HepG2 (cell line): ENCODE measurements around the gene UVSSA. TPM values are rescaled to one million over a fixed set of nuclear protein-coding genes. Genes with fewer than 3 reads are reported as not detected.

Source experiments
- ATAC-seq: fragments of 200-7000 bp; cut with Tn5 transposase; 3 replicates; pipeline ENCODE4 v1.9.1; 2020; ENCODE audit warnings: mild to moderate bottlenecking, moderate library complexity
- BruUV-seq: library from RNA; stranded (reverse); fragments of 400-500 nt; replicated peaks from 2 replicates; lab custom pipeline; 2021; lab: Mats Ljungman, UMichigan
- CTCF ChIA-PET: fragments of 300-600 bp; formaldehyde crosslinking; extraction: SDS; loops from one replicate; lab custom pipeline; 2021; ENCODE audit warnings: low total read pairs, inconsistent platforms, low intra/inter-chr PET ratio; lab: Yijun Ruan, JAX
- POLR2A ChIA-PET: fragments of 350-600 bp; sonication (Branson Sonifier 250); formaldehyde crosslinking; loops from one replicate; lab custom pipeline; 2020; ENCODE audit warnings: antibody characterized with exemption, inconsistent platforms; lab: Yijun Ruan, JAX
- DNase-seq: peaks from one replicate; pipeline ENCODE4 v3.0.0-alpha.2; 2015; ENCODE audit warnings: low spot score
- FAIRE-seq: peaks from 3 replicates; lab custom pipeline; 2011; peaks lifted over from hg19 to GRCh38; lab: Jason Lieb, UNC
- H2AFZ ChIP-seq: one replicate; pipeline ENCODE4 v1.6.1; 2011; ENCODE audit warnings: low read length, inconsistent platforms
- H3K27ac ChIP-seq: fragments of 300-600 bp; 3 replicates; pipeline ENCODE4 v1.8.0; 2011; ENCODE audit warnings: mixed run types, mild to moderate bottlenecking, mixed read lengths, low read length, inconsistent platforms; ENCODE audit not compliant: insufficient read depth; ENCODE audit errors: extremely low read length
- H3K27me3 ChIP-seq, 2 experiments: fragments of 200-600 bp in 1 of 2; 2 replicates in 1 of 2; 3 replicates in 1 of 2; pipeline versions ENCODE4 v1.6.0 to v1.8.0; 2011; ENCODE audit warnings: low read length in 2 of 2, mild to moderate bottlenecking in 2 of 2, moderate library complexity in 2 of 2, inconsistent platforms in 1 of 2; ENCODE audit not compliant: insufficient read depth in 2 of 2, control insufficient read depth in 1 of 2
- H3K36me3 ChIP-seq, 2 experiments: fragments of 200-600 bp in 1 of 2; replicated peaks in 1 of 2; 2 replicates in 1 of 2; 3 replicates in 1 of 2; pipeline versions ENCODE4 v1.5.1 to v1.8.0; 2011; ENCODE audit warnings: low read length in 2 of 2, inconsistent platforms in 1 of 2; ENCODE audit not compliant: insufficient read depth in 2 of 2, control insufficient read depth in 1 of 2
- H3K4me1 ChIP-seq: 2 replicates; pipeline ENCODE4 v1.5.1; 2012; ENCODE audit warnings: low read length, inconsistent platforms; ENCODE audit not compliant: insufficient read depth
- H3K4me2 ChIP-seq: 2 replicates; pipeline ENCODE4 v1.6.0; 2011; ENCODE audit warnings: low read depth, low read length, inconsistent platforms
- H3K4me3 ChIP-seq, 3 experiments: fragments of 200-600 bp in 1 of 3; sonication (generic), shearing (Covaris generic) in 1 of 3; replicated peaks in 1 of 3; 2 replicates each; pipeline ENCODE4 v1.5.1; 2011 to 2016; ENCODE audit warnings: low read length in 3 of 3, inconsistent platforms in 2 of 3, low read depth in 2 of 3, mild to moderate bottlenecking in 2 of 3, control low read depth in 1 of 3, mixed read lengths in 1 of 3; ENCODE audit not compliant: insufficient read depth in 1 of 3
- H3K79me2 ChIP-seq: one replicate; pipeline ENCODE4 v1.6.1; 2011; ENCODE audit warnings: low read length, inconsistent platforms; ENCODE audit not compliant: insufficient read depth
- H3K9ac ChIP-seq: 2 replicates; pipeline ENCODE4 v1.6.0; 2011; ENCODE audit warnings: mild to moderate bottlenecking, low read depth, low read length, inconsistent platforms; ENCODE audit not compliant: insufficient read depth
- H3K9me3 ChIP-seq: 2 replicates; pipeline ENCODE4 v1.5.1; 2012; ENCODE audit warnings: mild to moderate bottlenecking, low read length
- H4K20me1 ChIP-seq: 2 replicates; pipeline ENCODE4 v1.6.0; 2011; ENCODE audit warnings: inconsistent platforms, mild to moderate bottlenecking, low read length, moderate library complexity; ENCODE audit not compliant: insufficient read depth
- ELF1 ChIP-seq: sonication (generic); formaldehyde crosslinking; IDR thresholded peaks from 2 replicates; pipeline ENCODE4 v1.4.0; 2020; ENCODE audit warnings: missing genetic modification reagents
- JARID2 ChIP-seq: sonication (generic); formaldehyde crosslinking; IDR thresholded peaks from 2 replicates; pipeline ENCODE4 v1.8.1; 2023; ENCODE audit warnings: missing genetic modification reagents, inconsistent platforms; ENCODE audit not compliant: insufficient replicate concordance
- JUNB ChIP-seq: sonication (generic); formaldehyde crosslinking; IDR thresholded peaks from 2 replicates; pipeline ENCODE4 v1.8.0; 2022; ENCODE audit warnings: missing genetic modification reagents, mild to moderate bottlenecking, borderline replicate concordance
- KLF11 ChIP-seq: IDR thresholded peaks from 2 replicates; pipeline ENCODE4 v1.6.1; 2016; ENCODE audit warnings: missing compliant biosample characterization
- KLF13 ChIP-seq: sonication (generic); formaldehyde crosslinking; IDR thresholded peaks from 2 replicates; pipeline ENCODE4 v1.4.0; 2020; ENCODE audit warnings: mild to moderate bottlenecking, missing genetic modification reagents
- MAF1 ChIP-seq: sonication (generic); formaldehyde crosslinking; IDR thresholded peaks from 2 replicates; pipeline ENCODE4 v1.5.0; 2020; ENCODE audit warnings: missing genetic modification reagents, borderline replicate concordance
- POLR2AphosphoS2 ChIP-seq: IDR thresholded peaks from 2 replicates; pipeline ENCODE4 v1.6.1; 2011; ENCODE audit warnings: low read depth, low read length, improper control_type of control experiment
- RCOR2 ChIP-seq: IDR thresholded peaks from 2 replicates; pipeline ENCODE4 v1.6.1; 2016; ENCODE audit warnings: missing biosample characterization, missing genetic modification reagents
- REL ChIP-seq: sonication (generic); formaldehyde crosslinking; conservative IDR thresholded peaks from 2 replicates; pipeline ENCODE4 v1.8.0; 2022; ENCODE audit warnings: mild to moderate bottlenecking, missing genetic modification reagents, moderate library complexity
- ZNF24 ChIP-seq: fragments of 450-650 bp; IDR thresholded peaks from 2 replicates; pipeline ENCODE4 v1.6.1; 2017; ENCODE audit warnings: antibody characterized with exemption, mild to moderate bottlenecking
- ZNF292 ChIP-seq: sonication (generic); formaldehyde crosslinking; IDR thresholded peaks from 2 replicates; pipeline ENCODE4 v1.8.1; 2022; ENCODE audit warnings: mild to moderate bottlenecking, low read depth, missing genetic modification reagents, borderline replicate concordance
- ZNF329 ChIP-seq: sonication (generic); formaldehyde crosslinking; IDR thresholded peaks from 2 replicates; pipeline ENCODE4 v1.9.0; 2021; ENCODE audit warnings: low read depth, mild to moderate bottlenecking, missing genetic modification reagents
- ZNF33A ChIP-seq: sonication (generic); formaldehyde crosslinking; IDR thresholded peaks from 2 replicates; pipeline ENCODE4 v1.5.1; 2020; ENCODE audit warnings: missing genetic modification reagents, mild to moderate bottlenecking, moderate library complexity, borderline replicate concordance
- ZNF746 ChIP-seq: sonication (generic); formaldehyde crosslinking; IDR thresholded peaks from 2 replicates; pipeline ENCODE4 v1.8.0; 2022; ENCODE audit warnings: mild to moderate bottlenecking, missing genetic modification reagents
- ZNF75D ChIP-seq: sonication (generic); formaldehyde crosslinking; IDR thresholded peaks from 2 replicates; pipeline ENCODE4 v1.8.1; 2023; ENCODE audit warnings: missing genetic modification reagents, mild to moderate bottlenecking, borderline replicate concordance
- ZNF879 ChIP-seq: sonication (generic); formaldehyde crosslinking; IDR thresholded peaks from 2 replicates; pipeline ENCODE4 v1.8.1; 2023; ENCODE audit warnings: missing genetic modification reagents
- WGBS: methylation state at CpG from one replicate; pipeline ENCODE4 v1.1.6; 2017; ENCODE audit warnings: low lambda C conversion rate; 5-methylcytosine and 5-hydroxymethylcytosine counted together
- in situ Hi-C: cut with HindIII; loops from 2 replicates; pipeline ENCODE4 v1.10.0; 2017; ENCODE audit warnings: low pct_unique_long_range_greater_than_20kb; ENCODE audit not compliant: extremely low pct_ligation_motif_present
- intact Hi-C: fragments of 100-400 bp; cut with micrococcal nuclease; formaldehyde crosslinking; loops from one replicate; pipeline ENCODE4 v1.10.0; 2022; ENCODE audit not compliant: unreplicated experiment
- polyA plus RNA-seq, 8 experiments: library from polyadenylated mRNA; depleted of rRNA in 3 of 8; stranded (reverse) in 7 of 8; unstranded in 1 of 8; fragments of >200 nt; fragmentation: Illumina TruSeq in 4 of 8; extraction: Trizol in 4 of 8; gene quantifications; 2 replicates each; pipeline versions ENCODE4 v1.2.1 to v1.2.3, GENCODE V29; 2011 to 2016; ENCODE audit warnings: low read depth in 4 of 8, missing spikeins in 1 of 8, mixed read lengths in 1 of 8; ENCODE audit not compliant: insufficient read depth in 1 of 8
- total RNA-seq, 5 experiments: library from RNA; depleted of rRNA; stranded (reverse); fragments of >200 nt; fragmentation: Illumina TruSeq; extraction: Trizol; gene quantifications; 2 replicates each; pipeline ENCODE4 v1.2.3, GENCODE V29; 2016; ENCODE audit warnings: low read depth in 1 of 5
- TF ChIP-seq, protein P1 (sequence below): sonication (generic); formaldehyde crosslinking; IDR thresholded peaks from 2 replicates; pipeline ENCODE4 v1.8.0; 2022; ENCODE audit warnings: missing genetic modification reagents, mild to moderate bottlenecking, moderate library complexity, borderline replicate concordance
- TF ChIP-seq, protein P2 (sequence below): sonication (generic); formaldehyde crosslinking; IDR thresholded peaks from 2 replicates; pipeline ENCODE4 v1.9.0; 2022; ENCODE audit warnings: low read depth, missing genetic modification reagents
- TF ChIP-seq, protein P3 (sequence below): sonication (generic); formaldehyde crosslinking; IDR thresholded peaks from 2 replicates; pipeline ENCODE4 v1.5.0; 2020; ENCODE audit warnings: missing genetic modification reagents

Gene UVSSA
- total and polyA plus RNA-seq, 2 of the 13 experiments (the other 11 are each of a cell fraction or from before 2014, with no cell fraction given): 4.6 to 8.4 TPM

DNA sequence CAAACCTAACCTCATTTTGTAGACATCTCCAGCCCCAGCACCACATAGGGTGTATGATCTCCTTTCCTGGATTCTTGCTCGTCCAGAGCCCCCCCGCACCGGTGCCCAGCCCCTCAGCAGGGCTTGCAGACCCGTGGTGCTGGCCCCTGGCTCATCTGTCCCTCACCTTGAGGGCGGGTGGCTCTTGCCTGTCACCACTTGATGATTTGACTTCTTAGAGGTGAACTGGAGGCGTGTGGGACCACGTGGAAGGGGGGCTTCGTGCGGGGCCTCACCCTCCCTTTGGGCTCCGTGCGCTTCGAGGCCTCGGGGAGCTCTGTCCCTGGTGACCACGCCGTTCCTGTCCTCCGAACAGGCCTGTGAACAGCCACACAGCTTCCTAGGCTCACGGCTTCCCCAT lies 15.5 kb downstream of the UVSSA start (continued):
- TF ChIP-seq POLR2AphosphoS2 (no peak), ZNF292 (CRISPR knock-in tag) (no peak), ZNF329 (CRISPR knock-in tag) (no peak), REL (CRISPR knock-in tag) (no peak)

DNA sequence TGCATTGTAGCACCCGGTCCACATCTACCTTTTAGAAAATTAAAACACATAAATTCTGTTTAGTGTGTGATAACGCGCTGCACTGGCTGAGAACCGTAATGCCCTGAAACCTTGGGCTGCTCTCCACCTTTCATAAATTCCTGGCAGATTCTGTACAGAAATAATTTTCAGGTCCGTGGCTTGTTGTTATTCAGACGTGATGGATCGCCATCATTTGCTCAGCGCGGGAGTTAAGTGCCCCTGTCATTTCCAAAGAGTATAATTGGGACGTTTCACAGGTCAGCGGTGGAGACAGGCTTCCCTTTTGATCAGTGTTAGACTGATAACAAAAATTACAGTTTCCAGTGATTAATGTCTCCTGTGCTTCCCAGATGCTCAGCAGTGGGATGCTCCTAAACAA lies 16.5 kb downstream of the UVSSA start:
- H3K4me1 ChIP-seq: peaks cover 16% of the 10 kb centered on the region
- H2AFZ ChIP-seq: no peak overlapping the region
- ATAC-seq: no peak
- peaks cover 1 to 19% of the 10 kb centered on the region in 2 experiments; a peak in 2 of 5 replicates for H3K36me3 ChIP-seq
- 0 out of 2 replicates have a peak, but pooled peaks cover 3% of the 10 kb centered on the region for H4K20me1 ChIP-seq
- no TSS peak for BruUV-seq
- H3K9ac ChIP-seq: no peak overlapping the region
- no peaks in the 10 kb centered on the region for H3K79me2 ChIP-seq
- no peak overlapping the region for H3K27ac ChIP-seq
- no peaks in the 10 kb centered on the region for H3K9me3 ChIP-seq
- ChIA-PET CTCF (no interaction called here), POLR2A (no interaction called here)
- 96% methylated on average over 11 of the region's 11 CpGs for WGBS
- no peak overlapping the region for H3K4me3 ChIP-seq
- no peak overlapping the region for H3K4me2 ChIP-seq
- no peaks in the 10 kb centered on the region for H3K27me3 ChIP-seq
- intact Hi-C loops (no loop called here), in situ Hi-C loops (no loop called here)
- FAIRE-seq: no peak
- no peak for DNase-seq
- TF ChIP-seq JARID2 (no peak), ZNF24 (no peak), KLF11 (no peak), MAF1 (CRISPR knock-in tag) (no peak), JUNB (CRISPR knock-in tag) (no peak), KLF13 (CRISPR knock-in tag) (no peak), ZNF879 (no peak), ZNF746 (CRISPR knock-in tag) (no peak), RCOR2 (no peak), ZNF33A (CRISPR knock-in tag) (no peak), ZNF75D (CRISPR knock-in tag) (no peak), ELF1 (CRISPR knock-in tag) (no peak)
- TF ChIP-seq, protein P1, sequence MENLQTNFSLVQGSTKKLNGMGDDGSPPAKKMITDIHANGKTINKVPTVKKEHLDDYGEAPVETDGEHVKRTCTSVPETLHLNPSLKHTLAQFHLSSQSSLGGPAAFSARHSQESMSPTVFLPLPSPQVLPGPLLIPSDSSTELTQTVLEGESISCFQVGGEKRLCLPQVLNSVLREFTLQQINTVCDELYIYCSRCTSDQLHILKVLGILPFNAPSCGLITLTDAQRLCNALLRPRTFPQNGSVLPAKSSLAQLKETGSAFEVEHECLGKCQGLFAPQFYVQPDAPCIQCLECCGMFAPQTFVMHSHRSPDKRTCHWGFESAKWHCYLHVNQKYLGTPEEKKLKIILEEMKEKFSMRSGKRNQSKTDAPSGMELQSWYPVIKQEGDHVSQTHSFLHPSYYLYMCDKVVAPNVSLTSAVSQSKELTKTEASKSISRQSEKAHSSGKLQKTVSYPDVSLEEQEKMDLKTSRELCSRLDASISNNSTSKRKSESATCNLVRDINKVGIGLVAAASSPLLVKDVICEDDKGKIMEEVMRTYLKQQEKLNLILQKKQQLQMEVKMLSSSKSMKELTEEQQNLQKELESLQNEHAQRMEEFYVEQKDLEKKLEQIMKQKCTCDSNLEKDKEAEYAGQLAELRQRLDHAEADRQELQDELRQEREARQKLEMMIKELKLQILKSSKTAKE (CRISPR knock-in tag): no peak
- TF ChIP-seq, protein P2, sequence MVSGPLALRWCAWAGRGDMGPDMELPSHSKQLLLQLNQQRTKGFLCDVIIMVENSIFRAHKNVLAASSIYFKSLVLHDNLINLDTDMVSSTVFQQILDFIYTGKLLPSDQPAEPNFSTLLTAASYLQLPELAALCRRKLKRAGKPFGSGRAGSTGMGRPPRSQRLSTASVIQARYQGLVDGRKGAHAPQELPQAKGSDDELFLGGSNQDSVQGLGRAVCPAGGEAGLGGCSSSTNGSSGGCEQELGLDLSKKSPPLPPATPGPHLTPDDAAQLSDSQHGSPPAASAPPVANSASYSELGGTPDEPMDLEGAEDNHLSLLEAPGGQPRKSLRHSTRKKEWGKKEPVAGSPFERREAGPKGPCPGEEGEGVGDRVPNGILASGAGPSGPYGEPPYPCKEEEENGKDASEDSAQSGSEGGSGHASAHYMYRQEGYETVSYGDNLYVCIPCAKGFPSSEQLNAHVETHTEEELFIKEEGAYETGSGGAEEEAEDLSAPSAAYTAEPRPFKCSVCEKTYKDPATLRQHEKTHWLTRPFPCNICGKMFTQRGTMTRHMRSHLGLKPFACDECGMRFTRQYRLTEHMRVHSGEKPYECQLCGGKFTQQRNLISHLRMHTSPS (CRISPR knock-in tag): no peak
- TF ChIP-seq, protein P3, sequence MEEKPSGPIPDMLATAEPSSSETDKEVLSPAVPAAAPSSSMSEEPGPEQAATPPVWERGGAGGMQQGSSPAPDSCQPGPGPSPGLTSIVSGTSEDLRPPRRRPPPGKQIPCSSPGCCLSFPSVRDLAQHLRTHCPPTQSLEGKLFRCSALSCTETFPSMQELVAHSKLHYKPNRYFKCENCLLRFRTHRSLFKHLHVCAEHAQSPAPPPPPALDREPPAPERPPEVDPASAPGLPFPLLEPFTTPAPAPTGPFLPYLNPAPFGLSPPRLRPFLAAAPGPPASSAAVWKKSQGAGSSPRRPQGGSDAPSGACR (CRISPR knock-in tag): no peak
